IMR-90 (cell line): ENCODE measurements around the gene AP3B1. TPM values are rescaled to one million over a fixed set of nuclear protein-coding genes. Genes with fewer than 3 reads are reported as not detected.

Experiments used
- ATAC-seq: fragments of 200-7000 bp; cut with Tn5 transposase; 2 replicates; pipeline ENCODE4 v1.9.1; 2020; ENCODE audit warnings: low read depth, mild to moderate bottlenecking, moderate library complexity
- BruUV-seq: library from RNA; stranded (reverse); fragments of 400-500 nt; replicated peaks from 2 replicates; lab custom pipeline; 2021; lab: Mats Ljungman, UMichigan
- CTCF ChIA-PET: fragments of 300-600 bp; formaldehyde crosslinking; extraction: SDS; loops from one replicate; lab custom pipeline; 2021; ENCODE audit warnings: antibody characterized with exemption; lab: Yijun Ruan, JAX
- POLR2A ChIA-PET: fragments of 300-600 bp; sonication (Branson Sonifier 250); formaldehyde crosslinking; loops from one replicate; lab custom pipeline; 2022; ENCODE audit warnings: antibody characterized with exemption; ENCODE audit not compliant: unreplicated experiment; lab: Charles Lee
- DNase-seq: peaks from one replicate; pipeline ENCODE4 v3.0.0; 2013
- H2AFZ ChIP-seq: replicated peaks from 2 replicates; pipeline ENCODE3; 2013; ENCODE audit warnings: low read length, mild to moderate bottlenecking; ENCODE audit not compliant: poor library complexity
- H2AK5ac ChIP-seq: 2 replicates; pipeline ENCODE4 v1.6.1; 2013; ENCODE audit warnings: low read depth, low read length, inconsistent platforms
- H2AK9ac ChIP-seq: replicated peaks from 2 replicates; pipeline ENCODE3; 2013; ENCODE audit warnings: mild to moderate bottlenecking, low read depth, low read length, moderate library complexity; ENCODE audit not compliant: poor library complexity
- H2BK120ac ChIP-seq: 2 replicates; pipeline ENCODE4 v1.6.1; 2013; ENCODE audit warnings: low read depth, low read length, inconsistent platforms
- H2BK15ac ChIP-seq: 3 replicates; pipeline ENCODE4 v1.6.1; 2013; ENCODE audit warnings: low read depth, low read length, inconsistent platforms
- H2BK20ac ChIP-seq: 2 replicates; pipeline ENCODE4 v1.6.1; 2013; ENCODE audit warnings: low read depth, mild to moderate bottlenecking, inconsistent platforms, low read length, moderate library complexity
- H2BK5ac ChIP-seq: 2 replicates; pipeline ENCODE4 v1.6.1; 2013; ENCODE audit warnings: mild to moderate bottlenecking, low read depth, low read length, inconsistent platforms; ENCODE audit not compliant: poor library complexity, severe bottlenecking
- H3K14ac ChIP-seq: replicated peaks from 2 replicates; pipeline ENCODE4 v1.6.1; 2013; ENCODE audit warnings: low read depth, low read length, inconsistent platforms
- H3K18ac ChIP-seq: 2 replicates; pipeline ENCODE4 v1.6.1; 2013; ENCODE audit warnings: low read depth, low read length, control low read depth
- H3K23ac ChIP-seq: 2 replicates; pipeline ENCODE4 v1.6.1; 2013; ENCODE audit warnings: low read depth, low read length, inconsistent platforms
- H3K27ac ChIP-seq: 2 replicates; pipeline ENCODE4 v1.5.1; 2013; ENCODE audit warnings: mild to moderate bottlenecking, control low read depth, low read length; ENCODE audit not compliant: insufficient read depth
- H3K27me3 ChIP-seq: 2 replicates; pipeline ENCODE4 v1.6.1; 2013; ENCODE audit warnings: low read length; ENCODE audit not compliant: control insufficient read depth, insufficient read depth
- H3K36me3 ChIP-seq: 2 replicates; pipeline ENCODE4 v1.6.1; 2013; ENCODE audit warnings: low read length, mixed read lengths; ENCODE audit not compliant: control insufficient read depth, insufficient read depth
- H3K4ac ChIP-seq: 2 replicates; pipeline ENCODE4 v1.6.1; 2013; ENCODE audit warnings: low read depth, low read length, inconsistent platforms
- H3K4me1 ChIP-seq: 2 replicates; pipeline ENCODE4 v1.6.1; 2013; ENCODE audit warnings: low read length, mixed read lengths; ENCODE audit not compliant: control insufficient read depth, insufficient read depth
- H3K4me2 ChIP-seq: 2 replicates; pipeline ENCODE4 v1.6.1; 2013; ENCODE audit warnings: low read depth, mild to moderate bottlenecking, control low read depth, low read length, moderate library complexity
- H3K4me3 ChIP-seq: 2 replicates; pipeline ENCODE4 v1.5.1; 2013; ENCODE audit warnings: low read depth, mild to moderate bottlenecking, control low read depth, low read length, moderate library complexity; ENCODE audit not compliant: insufficient read depth
- H3K56ac ChIP-seq: 2 replicates; pipeline ENCODE4 v1.6.1; 2013; ENCODE audit warnings: low read length, inconsistent platforms; ENCODE audit not compliant: insufficient read depth; ENCODE audit errors: extremely low read depth
- H3K79me1 ChIP-seq, 2 experiments: 2 replicates each; pipeline ENCODE4 v1.6.1; 2013; ENCODE audit warnings: low read length in 2 of 2, inconsistent platforms in 1 of 2, low read depth in 1 of 2
- H3K9ac ChIP-seq: 2 replicates; pipeline ENCODE4 v1.6.1; 2013; ENCODE audit warnings: low read depth, low read length, control low read depth
- H3K9me1 ChIP-seq: 2 replicates; pipeline ENCODE4 v1.6.1; 2013; ENCODE audit warnings: low read length, inconsistent platforms; ENCODE audit not compliant: insufficient read depth
- H3K9me3 ChIP-seq: 2 replicates; pipeline ENCODE4 v1.6.1; 2013; ENCODE audit warnings: low read length; ENCODE audit not compliant: control insufficient read depth, insufficient read depth
- H4K20me1 ChIP-seq: 2 replicates; pipeline ENCODE4 v1.6.1; 2013; ENCODE audit warnings: low read length, inconsistent platforms; ENCODE audit not compliant: insufficient read depth
- H4K5ac ChIP-seq: 2 replicates; pipeline ENCODE4 v1.6.1; 2013; ENCODE audit warnings: mild to moderate bottlenecking, low read depth, low read length, control low read depth
- H4K8ac ChIP-seq, 2 experiments: 2 replicates each; pipeline ENCODE4 v1.6.1; 2013; ENCODE audit warnings: low read depth in 2 of 2, low read length in 2 of 2, control low read depth in 1 of 2, inconsistent platforms in 1 of 2
- H4K91ac ChIP-seq: 2 replicates; pipeline ENCODE4 v1.6.1; 2013; ENCODE audit warnings: low read depth, low read length, inconsistent platforms; ENCODE audit not compliant: insufficient read depth
- BHLHE40 ChIP-seq: fragments of 150-350 bp; IDR thresholded peaks from 2 replicates; pipeline ENCODE4 v1.6.1; 2016; ENCODE audit warnings: mild to moderate bottlenecking, low read depth, low read length
- CTCF ChIP-seq: conservative IDR thresholded peaks from 2 replicates; pipeline ENCODE4 v1.5.1; 2012; ENCODE audit warnings: mild to moderate bottlenecking, low read depth, low read length, improper control_type of control experiment
- FOS ChIP-seq: fragments of 150-350 bp; IDR thresholded peaks from 2 replicates; pipeline ENCODE4 v1.6.1; 2016; ENCODE audit warnings: low read depth, low read length
- MAZ ChIP-seq: IDR thresholded peaks from 2 replicates; pipeline ENCODE4 v1.6.1; 2012; ENCODE audit warnings: low read depth, mild to moderate bottlenecking, low read length, improper control_type of control experiment, moderate library complexity, borderline replicate concordance
- MXI1 ChIP-seq: IDR thresholded peaks from 2 replicates; pipeline ENCODE4 v1.6.1; 2012; ENCODE audit warnings: low read depth, mild to moderate bottlenecking, low read length, moderate library complexity, borderline replicate concordance
- USF2 ChIP-seq: fragments of 150-350 bp; IDR thresholded peaks from 2 replicates; pipeline ENCODE4 v1.6.1; 2017; ENCODE audit warnings: mild to moderate bottlenecking, antibody characterized with exemption, low read length, low read depth
- WGBS, 2 experiments: methylation state at CpG; one replicate each; pipeline versions ENCODE4 v1.1.5 to v1.1.7; 2013; ENCODE audit warnings: missing lambda C conversion rate in 2 of 2; ENCODE audit not compliant: insufficient read length in 1 of 2; ENCODE audit errors: extremely low coverage in 2 of 2; 5-methylcytosine and 5-hydroxymethylcytosine counted together
- dilution Hi-C: fragments of 300-500 bp; cut with HindIII; formaldehyde crosslinking; loops from one replicate; pipeline ENCODE4 v1.14.3; 2018; ENCODE audit warnings: low sequenced_read_pairs; ENCODE audit not compliant: unreplicated experiment
- in situ Hi-C: fragments of 300-500 bp; cut with MboI; formaldehyde crosslinking; loops from 3 replicates; pipeline ENCODE4 v1.14.3; 2019; ENCODE audit warnings: low sequenced_read_pairs, inconsistent platforms, mixed read lengths
- intact Hi-C: fragments of 100-400 bp; cut with micrococcal nuclease; formaldehyde crosslinking; loops from 2 replicates; pipeline ENCODE4 v1.10.0; 2022
- polyA plus RNA-seq, 3 experiments: library from polyadenylated mRNA; depleted of rRNA; stranded (reverse); fragments of >200 nt; gene quantifications; 2 replicates each; pipeline ENCODE4 v1.2.3, GENCODE V29; 2012; ENCODE audit warnings: low replicate concordance in 1 of 3
- total RNA-seq: library from RNA; depleted of rRNA; stranded (reverse); fragments of >200 nt; gene quantifications from 2 replicates; pipeline ENCODE4 v1.2.3, GENCODE V29; 2012

Gene AP3B1
- total and polyA plus RNA-seq, 2 of the 4 experiments (the other 2 are of a cell fraction): 33.1 to 59.0 TPM

GRCh38 chr5:78339617-78340436, 45.3 kb upstream of the AP3B1 start:
- Histone ChIP-seq H2AK9ac (no peak overlapping the region), H3K27me3 (no peaks in the 10 kb centered on the region), H3K4me2 (no peak overlapping the region), H3K79me1 (no peaks in the 10 kb centered on the region), H2BK5ac (no peak overlapping the region), H3K23ac (no peak overlapping the region), H3K36me3 (no peaks in the 10 kb centered on the region), H2BK120ac (no peak overlapping the region), H3K56ac (no peak overlapping the region), H2BK15ac (no peak overlapping the region), H4K20me1 (no peaks in the 10 kb centered on the region), H3K4ac (no peak overlapping the region), H3K9ac (no peak overlapping the region), H3K4me3 (no peak overlapping the region), H3K4me1 (peaks cover under 1% of the 10 kb centered on the region; the same call in 1 of the 2 replicates), H4K5ac (no peak overlapping the region), H3K27ac (no peak overlapping the region), H3K18ac (no peak overlapping the region), H4K8ac (no peak overlapping the region), H3K9me1 (0 out of 2 replicates have a peak, but pooled peaks cover under 1% of the 10 kb centered on the region), H4K91ac (no peak overlapping the region), H3K14ac (no peak overlapping the region), H2AK5ac (no peak overlapping the region), H2BK20ac (no peak overlapping the region), H3K9me3 (peaks cover 9% of the 10 kb centered on the region), H2AFZ (no peak overlapping the region)
- in situ Hi-C loops: no loop called here
- intact Hi-C loops: no loop called here
- WGBS, 2 experiments: no CpG with 5 or more reads among the region's 5 CpGs
- POLR2A ChIA-PET: no interaction called here
- TF ChIP-seq MXI1 (no peak), FOS (no peak), MAZ (no peak), CTCF (no peak), USF2 (no peak), BHLHE40 (no peak)
- CTCF ChIA-PET: no interaction called here
- DNase-seq (no peak), ATAC-seq (no peak)
- BruUV-seq: no TSS peak
- dilution Hi-C loops: no loop called here
